CD1c-positive myeloid dendritic cell (primary cell): Measurements from ENCODE around the gene LAGE3.

ENCODE experiments used
- DNase-seq: peaks from one replicate; pipeline ENCODE4 v3.0.0-alpha.2; 2016; ENCODE audit errors: extremely low spot score

The LAGE3 gene

DNA sequence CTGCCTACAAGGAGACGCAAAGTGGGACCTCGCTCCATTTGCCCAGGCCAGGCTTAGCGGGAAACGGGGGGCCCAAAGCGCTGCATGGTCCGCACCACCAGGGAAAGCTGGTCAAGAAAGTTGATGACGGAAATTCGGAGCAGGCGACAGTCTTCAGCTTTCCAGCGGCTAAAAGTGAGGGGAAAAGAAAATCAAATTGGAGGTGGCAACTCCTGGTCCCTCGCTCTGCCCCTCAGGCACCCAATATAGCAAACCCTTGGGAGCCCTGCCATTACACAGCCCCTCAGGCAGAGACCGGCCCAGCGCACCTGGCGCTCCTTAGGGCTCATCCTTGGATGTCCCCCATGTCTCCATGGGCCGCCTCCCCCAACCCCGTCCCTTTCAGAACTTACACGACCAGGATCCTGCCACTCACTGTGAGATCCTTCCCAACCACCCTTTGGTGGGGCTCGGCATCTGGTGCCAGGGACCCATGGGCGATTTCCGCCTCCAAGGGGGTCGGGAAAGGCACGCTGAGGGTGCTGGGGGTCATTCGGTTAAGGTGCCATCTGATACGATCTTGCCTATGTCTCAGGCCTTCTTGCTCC is 1.1 kb downstream of the LAGE3 start:
- no peak for DNase-seq

DNA sequence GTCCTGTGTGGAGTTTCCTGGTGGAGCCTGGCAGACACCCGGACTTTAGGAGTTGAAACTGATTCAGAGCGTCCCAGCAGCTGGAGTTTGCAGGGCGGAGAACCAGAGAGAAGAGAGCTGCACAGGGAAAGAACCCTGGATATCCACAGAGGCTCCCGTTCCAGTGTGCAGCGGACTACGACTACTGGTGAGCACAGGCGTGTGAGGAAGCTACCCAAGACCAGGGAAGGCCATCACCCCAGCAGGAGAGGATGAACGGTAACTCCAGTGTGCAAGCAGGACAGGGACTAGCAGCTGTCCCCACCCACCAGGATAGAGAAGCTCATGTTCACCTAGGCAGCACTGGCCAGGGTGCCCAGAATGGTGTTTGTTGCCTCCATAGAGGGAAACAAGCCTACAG is 2.3 kb downstream of the LAGE3 start:
- DNase-seq: no peak

DNA sequence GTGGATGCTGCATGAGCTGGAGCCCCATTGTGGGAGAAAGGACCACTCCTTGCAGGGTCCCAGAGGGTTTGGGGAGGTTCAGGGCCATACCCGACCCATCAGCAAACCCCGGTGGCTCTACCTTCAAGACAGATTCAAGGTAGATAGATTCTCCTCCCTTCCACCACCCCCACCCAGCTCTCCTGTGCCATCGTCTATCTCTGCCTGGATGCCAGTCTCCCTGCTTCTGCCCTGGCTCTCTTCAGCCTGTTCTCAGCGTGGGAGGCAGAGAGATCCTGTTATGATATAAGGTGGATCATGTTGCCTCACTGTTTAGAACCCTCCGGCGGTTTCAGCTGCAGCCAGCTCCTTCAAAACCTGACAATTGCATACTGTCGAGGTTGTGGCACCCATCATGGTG is 5.4 kb downstream of the LAGE3 start:
- DNase-seq: no peak

DNA sequence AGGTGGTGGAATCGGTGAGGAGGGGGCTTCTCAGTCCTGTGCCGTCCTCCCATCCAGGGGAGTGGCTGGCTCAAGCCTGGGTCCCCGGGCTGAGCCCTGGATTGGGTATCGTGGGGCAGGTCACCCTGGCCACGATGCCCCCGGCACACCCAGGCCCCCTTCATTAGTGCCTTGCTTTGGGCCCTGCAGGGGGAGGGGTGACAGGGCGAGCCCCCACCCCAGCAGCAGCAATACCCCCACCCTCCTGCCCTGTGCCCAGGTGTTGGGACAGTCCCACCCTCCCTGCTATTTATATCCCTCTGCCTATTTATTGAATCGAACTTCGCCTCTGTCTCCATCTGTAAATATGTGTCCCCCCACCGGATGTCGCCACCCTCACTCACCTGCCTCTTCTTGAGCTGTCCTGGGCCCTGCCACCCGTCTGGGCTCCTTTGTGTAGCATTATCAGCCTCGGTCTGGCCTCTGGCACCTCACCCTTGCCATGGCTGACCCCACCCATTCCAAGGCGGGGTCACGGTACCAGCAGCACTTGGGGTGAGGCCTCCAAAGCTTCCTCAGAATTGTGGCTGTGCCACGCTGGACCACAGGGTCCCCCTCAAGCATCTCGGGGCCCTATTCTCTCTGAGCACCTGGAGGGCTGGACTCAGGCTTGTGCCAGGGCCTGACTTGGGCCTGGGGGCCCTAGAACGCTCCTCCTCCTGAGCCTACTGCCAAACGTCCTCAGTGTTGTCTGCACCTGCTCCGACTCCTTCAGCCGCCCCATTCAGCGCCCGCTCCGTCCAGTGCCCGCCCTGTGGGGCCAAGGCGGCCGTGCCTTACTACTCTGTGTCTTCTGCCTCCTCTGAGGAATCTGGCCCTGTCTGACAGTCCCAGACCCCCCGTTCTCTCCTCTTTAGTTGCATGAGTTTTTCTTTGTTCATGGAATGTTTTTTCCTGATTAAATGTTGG is 6.1 kb downstream of the LAGE3 start:
- no peak for DNase-seq

DNA sequence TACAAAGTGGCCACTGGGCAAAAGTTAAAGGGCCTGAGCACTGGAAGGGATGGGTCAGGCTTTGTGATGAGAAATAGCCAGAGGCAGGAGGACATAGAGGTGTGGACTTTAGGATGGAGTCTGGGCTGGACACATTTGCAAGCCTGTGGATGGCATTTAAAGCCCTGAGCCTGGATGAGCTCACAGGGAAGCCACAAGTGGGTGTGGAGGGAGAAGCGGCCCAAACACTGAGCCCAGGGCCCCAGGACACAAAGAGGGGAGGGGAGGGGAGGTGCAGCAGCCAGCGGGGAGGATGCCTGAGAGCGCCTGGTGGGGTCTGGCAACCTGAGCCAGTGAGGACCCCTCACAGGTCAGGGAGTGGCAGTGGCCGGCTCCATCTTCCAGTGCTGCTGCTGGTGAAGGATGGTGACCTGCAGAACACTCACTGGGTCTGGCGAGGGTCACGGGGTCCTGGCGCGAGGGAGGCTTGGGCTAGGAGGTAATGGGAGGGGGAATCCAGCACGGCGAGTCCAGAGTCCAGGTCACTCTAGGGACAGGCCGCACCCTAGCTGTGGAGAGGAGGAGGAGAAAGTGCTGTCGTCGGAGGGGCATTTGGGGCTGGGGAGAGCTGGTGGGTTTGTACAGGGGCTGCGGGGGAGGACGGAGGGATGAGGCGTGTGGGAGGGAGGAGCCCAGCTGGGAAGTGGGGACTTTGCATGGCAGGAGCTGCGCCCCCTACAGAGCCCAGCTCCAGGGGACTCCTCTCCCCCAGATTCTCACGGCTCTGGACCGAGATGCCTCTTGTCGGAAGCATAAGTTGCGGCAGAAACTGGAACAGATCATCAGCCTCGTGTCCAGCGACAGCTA is 7.0 kb downstream of the LAGE3 start:
- no peak for DNase-seq

DNA sequence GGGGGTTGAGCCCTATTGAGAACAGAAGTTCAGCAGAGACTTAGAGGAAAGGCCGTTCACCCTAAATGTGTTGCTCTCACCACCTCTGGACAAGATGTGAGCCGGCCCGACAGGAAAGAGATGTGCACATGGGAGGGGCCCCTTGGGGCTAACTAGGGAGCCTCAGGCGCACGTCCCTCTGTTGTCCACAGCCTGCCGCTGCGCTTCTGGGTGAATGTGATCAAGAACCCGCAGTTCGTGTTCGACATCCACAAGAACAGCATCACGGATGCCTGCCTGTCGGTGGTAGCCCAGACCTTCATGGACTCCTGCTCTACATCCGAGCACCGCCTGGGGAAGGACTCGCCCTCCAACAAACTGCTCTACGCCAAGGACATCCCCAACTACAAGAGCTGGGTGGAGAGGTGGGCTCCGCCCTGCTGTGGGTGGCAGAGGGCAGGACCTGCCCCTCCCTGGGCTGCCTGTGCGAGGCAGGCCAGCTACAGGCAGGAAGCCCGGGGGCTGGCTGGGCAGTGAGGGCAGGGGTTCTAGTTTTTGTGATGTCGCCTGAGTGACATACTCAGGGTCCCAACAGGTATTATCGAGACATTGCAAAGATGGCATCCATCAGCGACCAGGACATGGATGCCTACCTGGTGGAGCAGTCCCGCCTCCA is 8.0 kb downstream of the LAGE3 start:
- DNase-seq: no peak

DNA sequence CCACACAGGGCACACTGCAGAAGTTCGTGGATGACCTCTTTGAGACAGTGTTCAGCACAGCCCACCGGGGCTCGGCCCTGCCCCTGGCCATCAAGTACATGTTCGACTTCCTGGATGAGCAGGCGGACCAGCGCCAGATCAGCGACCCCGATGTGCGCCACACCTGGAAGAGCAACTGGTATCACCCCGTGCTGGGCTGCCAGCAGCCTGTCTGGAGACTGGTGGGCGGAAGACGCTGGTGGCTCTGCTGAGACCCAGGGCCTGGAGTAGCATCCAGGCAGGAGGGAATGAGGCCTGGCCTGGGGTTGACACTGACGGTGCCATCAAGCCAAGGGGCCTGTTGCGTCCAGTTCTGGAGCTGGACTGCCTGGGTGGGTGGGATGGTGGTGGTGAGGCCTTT is 8.6 kb downstream of the LAGE3 start:
- DNase-seq: no peak

DNA sequence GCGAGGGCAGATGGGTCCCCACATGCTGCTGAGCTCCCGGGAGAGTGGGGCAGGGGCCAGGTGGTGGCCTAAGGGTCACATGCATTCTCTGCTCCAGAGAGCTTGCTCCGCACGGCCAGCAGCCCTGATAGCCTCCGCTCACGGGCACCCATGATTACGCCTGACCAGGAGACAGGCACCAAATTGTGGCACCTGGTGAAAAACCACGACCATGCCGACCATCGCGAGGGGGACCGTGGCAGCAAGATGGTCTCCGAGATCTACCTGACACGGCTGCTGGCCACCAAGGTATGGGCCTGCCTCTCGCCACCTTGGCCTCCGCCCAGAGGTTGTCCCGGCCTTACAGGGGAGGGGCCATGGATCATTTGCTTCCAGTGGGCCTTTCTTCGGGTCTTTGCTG is 9.2 kb downstream of the LAGE3 start:
- no peak for DNase-seq

DNA sequence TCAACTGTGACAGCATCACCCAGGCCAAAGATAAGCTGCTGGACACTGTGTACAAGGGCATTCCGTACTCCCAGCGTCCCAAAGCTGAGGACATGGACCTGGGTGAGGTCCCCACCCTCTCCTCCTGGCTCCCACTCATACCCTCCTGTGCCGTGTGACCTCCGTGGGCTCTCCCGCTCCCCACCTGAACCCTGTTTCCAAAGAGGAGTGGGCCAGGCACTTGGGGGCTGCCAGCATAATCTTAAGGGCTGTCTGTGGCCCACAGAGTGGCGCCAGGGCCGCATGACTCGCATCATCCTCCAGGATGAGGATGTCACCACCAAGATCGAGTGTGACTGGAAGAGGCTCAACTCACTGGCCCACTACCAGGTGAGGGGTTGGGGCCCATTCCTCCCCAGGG is 10.0 kb downstream of the LAGE3 start:
- DNase-seq: no peak

DNA sequence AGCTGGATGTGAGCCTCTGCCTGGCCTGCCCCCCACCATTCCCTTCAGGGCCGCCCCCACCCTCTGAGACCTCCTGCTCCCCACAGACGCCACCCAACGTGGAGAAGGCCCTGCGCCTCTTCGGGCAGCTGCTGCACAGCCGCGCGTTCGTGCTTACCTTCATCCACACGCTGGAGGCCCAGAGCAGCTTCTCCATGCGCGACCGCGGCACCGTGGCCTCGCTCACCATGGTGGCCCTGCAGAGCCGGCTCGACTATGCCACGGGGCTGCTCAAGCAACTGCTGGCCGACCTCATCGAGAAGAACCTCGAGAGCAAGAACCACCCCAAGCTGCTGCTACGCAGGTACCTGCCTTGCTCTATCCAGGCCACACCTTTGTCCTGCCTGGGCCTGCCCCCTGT is 10.9 kb downstream of the LAGE3 start:
- no peak for DNase-seq

DNA sequence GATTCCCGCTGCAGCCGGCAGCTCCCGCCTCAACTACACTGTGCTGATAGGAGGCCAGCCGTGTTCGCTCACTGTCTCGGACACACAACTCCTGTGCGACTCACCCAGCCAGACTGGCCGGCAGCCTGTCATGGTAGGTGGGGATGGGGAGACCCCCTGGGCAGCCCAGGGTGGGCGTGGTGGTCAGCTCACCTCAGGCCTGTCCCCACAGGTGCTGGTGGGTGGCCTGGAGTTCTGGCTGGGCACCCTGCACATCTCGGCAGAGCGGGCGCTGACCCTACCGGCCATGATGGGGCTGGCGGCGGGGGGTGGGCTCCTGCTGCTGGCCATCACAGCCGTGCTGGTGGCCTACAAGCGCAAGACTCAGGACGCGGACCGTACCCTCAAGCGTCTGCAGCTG is 11.5 kb downstream of the LAGE3 start:
- no peak for DNase-seq

DNA sequence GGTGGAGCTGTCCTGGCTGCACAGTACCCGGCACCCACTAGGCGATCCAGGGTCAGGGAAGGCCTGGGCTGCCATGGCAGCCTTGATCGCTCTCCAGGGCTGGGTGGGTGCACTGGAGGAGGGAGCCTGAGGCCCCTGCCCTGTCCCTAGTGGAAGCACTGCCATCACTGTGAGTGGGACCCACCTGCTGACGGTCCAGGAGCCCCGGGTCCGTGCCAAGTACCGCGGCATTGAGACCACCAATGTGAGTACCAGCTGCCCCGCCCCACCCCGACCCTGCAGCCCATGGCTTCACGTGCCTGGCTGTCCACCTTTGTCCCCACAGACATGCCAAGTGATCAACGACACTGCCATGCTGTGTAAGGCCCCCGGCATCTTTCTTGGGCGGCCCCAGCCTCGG is 12.2 kb downstream of the LAGE3 start:
- DNase-seq: no peak

DNA sequence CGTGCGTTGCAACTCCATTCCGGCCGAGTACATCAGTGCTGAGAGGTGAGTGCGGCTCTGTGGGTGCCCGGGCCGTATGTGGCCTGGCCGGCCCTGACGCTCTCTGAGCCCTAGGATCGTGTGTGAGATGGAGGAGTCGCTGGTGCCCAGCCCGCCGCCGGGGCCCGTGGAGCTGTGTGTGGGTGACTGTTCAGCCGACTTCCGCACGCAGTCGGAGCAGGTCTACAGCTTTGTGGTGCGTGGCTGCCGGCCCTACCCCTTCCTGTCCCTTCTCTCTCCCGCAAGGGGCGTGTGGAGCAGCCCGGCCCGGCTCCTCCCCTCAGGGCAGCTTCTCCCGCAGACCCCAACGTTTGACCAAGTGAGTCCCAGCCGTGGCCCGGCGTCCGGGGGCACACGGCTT is 13.0 kb downstream of the LAGE3 start:
- no peak for DNase-seq

DNA sequence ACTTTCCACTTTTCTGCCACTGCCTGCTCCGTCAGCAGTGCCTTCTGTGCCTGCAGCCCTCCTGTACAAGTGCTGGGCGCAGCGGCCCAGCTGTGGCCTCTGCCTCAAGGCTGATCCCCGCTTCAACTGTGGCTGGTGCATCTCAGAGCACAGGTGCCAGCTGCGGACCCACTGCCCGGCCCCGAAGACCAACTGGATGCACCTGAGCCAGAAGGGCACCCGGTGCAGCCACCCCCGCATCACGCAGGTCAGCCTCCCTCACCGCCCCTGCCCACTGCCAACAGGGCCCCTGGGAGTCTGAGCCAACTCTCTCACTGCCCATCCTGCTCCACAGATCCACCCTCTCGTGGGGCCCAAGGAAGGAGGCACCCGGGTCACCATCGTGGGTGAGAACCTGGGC is 13.5 kb downstream of the LAGE3 start:
- no peak for DNase-seq

DNA sequence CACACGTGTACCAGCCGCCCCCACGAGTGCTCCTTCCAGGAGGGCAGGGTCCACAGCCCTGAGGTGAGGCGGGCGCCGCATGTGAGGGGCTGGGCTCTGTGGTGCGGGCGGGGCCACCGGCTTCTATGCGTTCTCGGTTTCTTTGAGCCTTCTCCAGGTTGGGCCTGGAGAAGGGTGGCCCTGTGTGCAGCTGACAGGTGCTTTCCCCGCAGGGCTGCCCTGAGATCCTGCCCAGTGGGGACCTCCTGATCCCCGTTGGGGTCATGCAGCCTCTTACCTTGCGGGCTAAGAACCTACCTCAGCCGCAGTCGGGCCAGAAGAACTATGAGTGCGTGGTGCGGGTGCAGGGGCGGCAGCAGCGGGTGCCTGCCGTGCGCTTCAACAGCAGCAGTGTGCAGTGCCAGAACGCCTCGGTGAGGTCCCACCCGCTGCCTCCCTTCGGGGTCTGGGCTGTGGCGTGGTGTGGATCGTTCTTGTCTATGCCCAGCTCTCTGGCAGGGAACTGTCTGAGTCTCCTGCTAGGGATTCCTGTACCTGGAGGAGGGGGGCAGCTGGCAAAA is 14.2 kb downstream of the LAGE3 start:
- DNase-seq: no peak

DNA sequence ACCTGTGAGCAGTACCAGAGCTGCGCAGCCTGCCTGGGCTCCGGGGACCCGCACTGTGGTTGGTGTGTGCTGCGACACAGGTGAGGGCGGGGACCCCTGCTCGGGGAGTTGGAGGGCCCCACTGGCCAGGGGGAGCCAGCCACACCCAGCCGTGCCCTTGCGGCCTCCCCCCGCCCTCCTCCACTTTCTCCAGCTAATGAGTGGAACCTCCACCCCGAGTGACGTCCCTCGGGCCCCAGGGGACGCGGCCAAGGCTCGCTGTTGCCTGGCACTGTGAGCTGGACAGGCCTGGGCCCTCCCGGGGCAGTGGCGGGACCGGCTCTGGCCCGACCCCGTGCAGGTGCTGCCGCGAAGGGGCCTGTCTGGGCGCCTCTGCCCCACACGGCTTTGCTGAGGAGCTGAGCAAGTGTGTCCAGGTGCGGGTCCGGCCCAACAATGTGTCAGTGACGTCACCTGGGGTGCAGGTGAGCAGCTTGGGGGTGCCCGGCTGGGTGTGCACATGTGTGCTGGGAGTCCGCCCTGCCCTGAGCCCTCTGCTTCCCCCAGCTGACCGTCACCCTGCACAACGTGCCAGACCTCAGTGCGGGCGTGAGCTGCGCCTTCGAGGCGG is 15.4 kb downstream of the LAGE3 start:
- no peak for DNase-seq

DNA sequence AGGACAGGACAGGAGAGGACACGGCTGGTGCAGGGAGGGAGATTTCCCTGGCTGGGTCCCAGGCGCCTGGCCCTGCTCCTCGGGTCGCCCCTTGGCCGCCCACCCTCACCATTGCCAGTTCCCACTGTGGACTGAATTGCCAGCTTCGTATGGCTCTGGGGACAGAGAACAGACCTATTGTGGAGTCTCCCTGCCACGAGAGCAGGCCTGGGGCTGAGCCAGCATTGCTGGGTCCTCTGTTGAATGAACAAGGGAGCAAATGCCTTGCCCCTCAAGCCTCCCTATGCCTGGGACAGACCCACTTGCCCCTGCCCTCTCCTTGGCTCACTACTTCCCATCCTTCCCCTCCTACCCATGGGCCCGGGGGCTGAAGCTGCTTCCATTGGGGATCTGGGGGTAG is 16.7 kb downstream of the LAGE3 start:
- no peak for DNase-seq

DNA sequence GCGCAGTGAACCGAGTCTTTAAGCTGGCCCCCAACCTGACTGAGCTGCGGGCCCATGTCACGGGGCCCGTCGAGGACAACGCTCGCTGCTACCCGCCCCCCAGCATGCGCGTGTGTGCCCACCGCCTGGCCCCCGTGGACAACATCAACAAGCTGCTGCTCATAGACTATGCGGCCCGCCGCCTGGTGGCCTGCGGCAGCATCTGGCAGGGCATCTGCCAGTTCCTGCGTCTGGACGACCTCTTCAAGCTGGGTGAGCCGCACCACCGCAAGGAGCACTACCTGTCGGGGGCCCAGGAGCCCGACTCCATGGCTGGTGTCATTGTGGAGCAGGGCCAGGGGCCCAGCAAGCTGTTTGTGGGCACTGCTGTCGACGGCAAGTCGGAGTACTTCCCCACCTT is 18.8 kb downstream of the LAGE3 start:
- DNase-seq: no peak

DNA sequence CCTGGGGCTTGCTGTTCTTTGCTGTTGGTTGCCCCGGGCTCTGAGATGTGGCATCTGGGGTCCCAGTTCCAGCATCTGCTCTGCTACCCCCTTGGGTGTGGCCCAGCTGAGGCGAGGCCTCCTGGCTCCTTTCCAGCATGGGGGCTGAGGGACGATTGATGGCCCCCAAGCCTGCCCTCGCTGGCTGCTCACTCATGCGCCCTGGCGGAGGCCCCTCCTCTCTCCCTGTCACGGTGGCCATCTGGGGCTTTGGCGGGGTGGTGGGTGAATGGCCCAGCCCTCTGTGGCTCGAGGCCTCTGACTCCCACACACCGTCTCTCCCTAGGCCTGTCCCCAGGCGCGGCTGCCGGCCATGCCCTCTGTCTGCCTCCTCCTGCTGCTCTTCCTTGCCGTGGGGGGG is 19.2 kb downstream of the LAGE3 start:
- DNase-seq: no peak

DNA sequence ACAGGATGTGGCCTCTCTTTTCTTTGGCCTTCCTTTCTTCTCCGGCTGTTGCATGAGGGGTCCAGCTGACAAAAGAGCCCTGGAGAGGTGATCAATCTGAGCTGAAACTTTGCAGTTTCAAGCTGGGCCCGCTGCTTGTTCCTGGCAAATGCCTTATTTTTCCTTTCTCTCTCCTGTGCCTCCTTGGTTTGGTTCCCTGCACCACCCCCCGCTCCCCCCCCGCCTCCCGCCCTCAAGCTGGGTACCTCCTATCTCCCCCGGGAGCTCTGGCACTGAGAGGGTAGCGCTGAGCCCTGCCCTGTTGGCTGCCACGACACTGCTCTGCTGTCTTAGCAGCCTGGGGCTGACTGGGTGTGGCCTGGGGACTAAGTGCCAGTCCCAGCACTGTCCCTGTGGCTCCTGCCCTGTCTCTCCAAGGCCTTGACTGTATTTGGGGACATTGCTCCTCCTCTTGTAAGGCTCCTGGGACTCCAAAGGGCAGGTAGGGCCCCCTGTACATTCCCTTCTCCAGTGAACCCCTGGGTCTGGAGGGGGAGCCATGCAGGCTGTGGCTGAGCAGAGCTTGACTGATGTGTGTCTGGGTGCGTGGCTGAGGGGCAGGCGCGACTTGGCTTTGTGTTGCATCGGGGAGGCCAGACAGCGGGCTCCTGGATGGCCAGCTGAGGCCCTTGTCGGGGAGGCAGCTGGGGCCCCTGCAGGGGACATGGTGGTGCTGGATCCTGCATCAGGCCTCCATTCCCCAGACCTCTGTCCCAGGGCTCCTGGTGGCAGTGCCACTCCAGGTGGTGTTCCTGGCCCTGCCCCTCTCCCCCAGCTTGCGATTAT is 19.9 kb downstream of the LAGE3 start:
- DNase-seq: no peak
